Heart left ventricle (tissue), 16 donors: ENCODE data around the gene GAP43. TPM values are rescaled to one million over a fixed set of nuclear protein-coding genes. Genes with fewer than 3 reads are reported as not detected.

ENCODE experiments used
- ATAC-seq, 4 donors: fragments of 200-7000 bp; cut with Tn5 transposase; one replicate each; pipeline ENCODE4 v1.9.1; 2020 to 2022; ENCODE audit warnings: moderate library complexity in 4 of 4, mild to moderate bottlenecking in 3 of 4, moderate number of reproducible peaks in 1 of 4
- DNase-seq, 5 donors: peaks; one replicate each; pipeline ENCODE4 v3.0.0-alpha.2; 2020
- H3K27ac ChIP-seq, 12 donors: fragments of 200-600 bp; sonication (generic) in 4 of 12; one replicate each; pipeline versions ENCODE4 v1.5.0 to v1.8.0; 2016 to 2022; ENCODE audit warnings: mild to moderate bottlenecking in 2 of 12
- H3K27me3 ChIP-seq, 9 donors: fragments of 200-600 bp; sonication (generic) in 2 of 9; one replicate each; pipeline versions ENCODE4 v1.5.1 to v1.8.0; 2016 to 2022; ENCODE audit warnings: mild to moderate bottlenecking in 3 of 9
- H3K36me3 ChIP-seq, 9 donors: fragments of 200-600 bp; sonication (generic) in 2 of 9; one replicate each; pipeline versions ENCODE4 v1.5.0 to v1.8.0; 2018 to 2022; ENCODE audit warnings: mild to moderate bottlenecking in 2 of 9
- H3K4me1 ChIP-seq, 12 donors: fragments of 200-600 bp; sonication (generic) in 4 of 12; one replicate each; pipeline versions ENCODE4 v1.5.0 to v1.8.0; 2016 to 2022; ENCODE audit warnings: mild to moderate bottlenecking in 3 of 12
- H3K4me3 ChIP-seq, 12 donors: fragments of 200-600 bp; sonication (generic) in 4 of 12; one replicate each; pipeline versions ENCODE4 v1.5.0 to v1.8.0; 2017 to 2022; ENCODE audit warnings: mild to moderate bottlenecking in 9 of 12, moderate library complexity in 4 of 12
- H3K9me3 ChIP-seq, 12 donors: fragments of 200-600 bp; sonication (generic) in 4 of 12; one replicate each; pipeline versions ENCODE4 v1.5.0 to v1.8.0; 2016 to 2022; ENCODE audit warnings: mild to moderate bottlenecking in 1 of 12
- POLR2A ChIP-seq, 2 donors: fragments of 450-650 bp; IDR thresholded peaks; one replicate each; pipeline ENCODE4 v1.6.1; 2017; ENCODE audit warnings: antibody characterized with exemption in 2 of 2, mild to moderate bottlenecking in 2 of 2, moderate library complexity in 2 of 2
- whole genome bisulfite sequencing, 4 donors: extraction: QIAGEN DNeasy Blood & Tissue Kit in 2 of 4; methylation state at CpG; one replicate each; pipeline versions ENCODE4 v1.1.5 to v1.1.7; 2013 to 2018; 5-methylcytosine and 5-hydroxymethylcytosine counted together
- intact Hi-C, 10 donors: fragments of 100-400 bp; cut with DNase I; formaldehyde crosslinking; loops; one replicate each; pipeline versions ENCODE4 v1.11.1 to v1.14.2; 2022
- polyA plus RNA-seq, 2 donors: library from polyadenylated mRNA; stranded (reverse); fragments of 200-250 nt; gene quantifications; one replicate each; pipeline ENCODE4 v1.2.3, GENCODE V29; 2013
- total RNA-seq, 9 donors: library from RNA; depleted of rRNA in 2 of 9; stranded (reverse); fragments of >200 nt in 2 of 9; fragmentation: NEBNext Ultra II Directional in 3 of 9; extraction: Animal tissue kit (Norgen Biotek cat#: 25700) in 3 of 9; gene quantifications; one replicate each; pipeline versions ENCODE4 v1.1.0 to v1.2.4, GENCODE V29; 2016 to 2023
- TF ChIP-seq, protein P1 (sequence below), 12 donors: fragments of 200-600 bp; sonication (generic) in 4 of 12; IDR thresholded peaks; one replicate each; pipeline versions ENCODE4 v1.5.0 to v1.8.0; 2018 to 2022; ENCODE audit warnings: antibody characterized with exemption in 12 of 12, mild to moderate bottlenecking in 5 of 12
- donor health status: ischemic (EF 13 %, LVEDD 7.1; RV severe dilation, severe dysfunction).
- donor health status: healthy with polysubstance abuse.
- donor health status: DM: no; HTN: yes; CAD: no.
- donor health status: DM: no; HTN: no; CAD: no.
- donor health status: ischemic (EF 25% LVEDD 6.9; RV normal size, moderate dysfunction).
- donor health status: ischemic (EF 25% LVEDD 5.7; RV mildly dilated, moderate dysfunction).
- donor health status: healthy.
- donor health status: DM: yes; HTN: yes; CAD: no.
- donor health status: ischemic (EF 35%, LVEDD 5.7; RV mildly dilated, moderate dysfunction).
- donor health status: nonischemic (EF 11% LVEDD 7.7; RV severe dilation, severe dysfunction).
- donor health status: DM: yes; HTN: yes; CAD: no.
- donor health status: PGD.
- donor health status: ischemic (EF 29% LVEDD 5.4; RV normal size, mild dysfunction).
- donor health status: nonischemic (EF 23%, LVEDD 6.1; RV moderate dilation, normal function).

GAP43 gene
- total and polyA plus RNA-seq, 11 donors: 0.11 to 4.7 (median 1.2) TPM; not detected in 1

DNA sequence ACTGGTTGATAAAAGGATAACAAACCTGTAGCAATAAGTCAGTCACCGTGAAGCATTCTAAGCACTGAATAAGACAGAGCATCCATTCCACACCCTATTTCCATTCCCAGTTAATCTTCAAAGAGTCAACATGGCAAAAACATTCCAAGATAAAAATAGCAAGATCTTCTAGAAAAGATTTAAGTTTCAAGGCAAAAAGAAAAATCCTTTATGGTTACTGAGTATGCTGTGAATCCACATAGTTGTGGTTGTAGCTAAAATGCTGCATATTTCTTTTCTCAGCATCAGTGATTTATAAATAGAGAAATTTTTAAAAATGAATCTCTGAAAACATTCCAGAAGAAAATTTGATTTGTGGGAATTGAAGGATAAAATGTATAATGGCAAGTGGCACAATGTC lies 21.1 kb downstream of the GAP43 start:
- intact Hi-C loops: no loop called here
- H3K27ac ChIP-seq: no peak overlapping the region
- no peaks in the 10 kb centered on the region for H3K27me3 ChIP-seq
- DNase-seq (no peak), ATAC-seq (no peak)
- H3K9me3 ChIP-seq: no peaks in the 10 kb centered on the region
- no peak overlapping the region for H3K4me3 ChIP-seq
- no peaks in the 10 kb centered on the region for H3K36me3 ChIP-seq
- TF ChIP-seq, protein P1, sequence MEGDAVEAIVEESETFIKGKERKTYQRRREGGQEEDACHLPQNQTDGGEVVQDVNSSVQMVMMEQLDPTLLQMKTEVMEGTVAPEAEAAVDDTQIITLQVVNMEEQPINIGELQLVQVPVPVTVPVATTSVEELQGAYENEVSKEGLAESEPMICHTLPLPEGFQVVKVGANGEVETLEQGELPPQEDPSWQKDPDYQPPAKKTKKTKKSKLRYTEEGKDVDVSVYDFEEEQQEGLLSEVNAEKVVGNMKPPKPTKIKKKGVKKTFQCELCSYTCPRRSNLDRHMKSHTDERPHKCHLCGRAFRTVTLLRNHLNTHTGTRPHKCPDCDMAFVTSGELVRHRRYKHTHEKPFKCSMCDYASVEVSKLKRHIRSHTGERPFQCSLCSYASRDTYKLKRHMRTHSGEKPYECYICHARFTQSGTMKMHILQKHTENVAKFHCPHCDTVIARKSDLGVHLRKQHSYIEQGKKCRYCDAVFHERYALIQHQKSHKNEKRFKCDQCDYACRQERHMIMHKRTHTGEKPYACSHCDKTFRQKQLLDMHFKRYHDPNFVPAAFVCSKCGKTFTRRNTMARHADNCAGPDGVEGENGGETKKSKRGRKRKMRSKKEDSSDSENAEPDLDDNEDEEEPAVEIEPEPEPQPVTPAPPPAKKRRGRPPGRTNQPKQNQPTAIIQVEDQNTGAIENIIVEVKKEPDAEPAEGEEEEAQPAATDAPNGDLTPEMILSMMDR (IDR thresholded peaks at IDR 0.05): no peak
- TF ChIP-seq POLR2A (IDR thresholded peaks at IDR 0.05): no peak
- peaks cover 0 to 2% (median 0%) of the 10 kb centered on the region in 12 donors for H3K4me1 ChIP-seq
- 93 to 96% (median 94%) methylated on average over 1 of the region's 1 CpG for WGBS, 4 donors

DNA sequence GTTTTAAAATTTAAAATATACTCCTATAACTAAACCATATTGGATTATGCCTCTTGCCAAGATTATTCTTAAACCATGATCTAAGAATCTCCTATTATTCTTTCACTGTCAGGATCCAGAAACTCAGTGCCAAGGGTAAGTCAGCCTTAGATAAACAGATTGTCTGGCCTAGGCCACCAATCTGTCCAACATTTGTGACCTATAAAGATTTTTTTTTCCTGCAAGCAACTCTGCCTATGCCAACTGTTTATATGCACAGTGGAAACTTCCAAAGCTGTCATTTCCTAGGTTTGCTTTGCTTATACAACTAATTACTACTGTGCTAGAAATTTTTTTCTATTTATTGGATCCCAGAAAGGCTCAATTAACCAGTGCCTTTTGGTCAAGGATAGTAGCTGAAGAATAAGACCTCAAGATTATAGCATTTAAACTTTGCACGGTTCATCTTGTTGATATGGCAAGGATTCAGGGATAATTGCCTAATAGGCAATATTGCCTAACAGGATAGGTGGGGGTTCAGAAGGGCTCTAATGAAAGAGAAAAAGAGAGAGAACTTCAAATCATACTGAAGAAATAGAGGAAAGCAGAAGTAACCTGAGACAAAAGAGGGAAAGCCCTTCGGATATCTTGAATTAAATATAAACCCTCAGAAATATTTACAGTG lies 22.8 kb downstream of the GAP43 start:
- no peaks in the 10 kb centered on the region for H3K27me3 ChIP-seq
- peaks cover 0 to 2% (median 0%) of the 10 kb centered on the region in 12 donors for H3K4me1 ChIP-seq
- ATAC-seq (peak in 1 of 4 donors; percentile 20), DNase-seq (no peak)
- H3K4me3 ChIP-seq: no peak overlapping the region
- H3K36me3 ChIP-seq: no peaks in the 10 kb centered on the region
- TF ChIP-seq, protein P1 (IDR thresholded peaks at IDR 0.05): no peak
- no peak for TF ChIP-seq POLR2A (IDR thresholded peaks at IDR 0.05)
- 82 to 88% (median 85%) methylated on average over 2 of the region's 2 CpGs for WGBS, 4 donors
- intact Hi-C loops: no loop called here
- H3K27ac ChIP-seq: no peak overlapping the region
- no peaks in the 10 kb centered on the region for H3K9me3 ChIP-seq

DNA sequence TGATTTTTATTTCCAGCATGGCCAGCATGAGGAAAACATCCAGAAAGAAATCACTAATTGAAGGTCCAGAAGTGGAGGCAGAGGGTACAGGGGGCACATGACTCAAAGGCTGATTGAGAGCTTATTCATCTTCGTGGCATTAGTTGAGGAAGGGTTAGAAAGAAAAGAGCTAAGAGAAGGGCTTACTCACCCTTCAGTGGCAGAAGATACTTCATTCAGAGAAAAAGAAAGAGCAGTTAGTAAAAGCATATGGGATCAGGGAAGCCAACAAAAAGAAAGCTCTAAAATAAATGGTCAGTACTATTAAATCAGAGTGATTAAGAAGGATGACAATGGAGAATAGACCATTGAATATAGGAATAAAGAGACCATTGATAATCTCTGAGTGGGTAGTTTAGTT lies 25.2 kb downstream of the GAP43 start:
- no peak for TF ChIP-seq POLR2A (IDR thresholded peaks at IDR 0.05)
- TF ChIP-seq, protein P1 (IDR thresholded peaks at IDR 0.05): no peak
- ATAC-seq (no peak), DNase-seq (no peak)
- no peaks in the 10 kb centered on the region for H3K9me3 ChIP-seq
- peaks cover 0 to 2% (median 0%) of the 10 kb centered on the region in 12 donors for H3K4me1 ChIP-seq
- 84 to 94% (median 88%) methylated on average over 1 of the region's 1 CpG for WGBS, 4 donors
- H3K27me3 ChIP-seq: no peaks in the 10 kb centered on the region
- no peaks in the 10 kb centered on the region for H3K36me3 ChIP-seq
- no peak overlapping the region for H3K27ac ChIP-seq
- no peak overlapping the region for H3K4me3 ChIP-seq
- intact Hi-C loops: no loop called here

DNA sequence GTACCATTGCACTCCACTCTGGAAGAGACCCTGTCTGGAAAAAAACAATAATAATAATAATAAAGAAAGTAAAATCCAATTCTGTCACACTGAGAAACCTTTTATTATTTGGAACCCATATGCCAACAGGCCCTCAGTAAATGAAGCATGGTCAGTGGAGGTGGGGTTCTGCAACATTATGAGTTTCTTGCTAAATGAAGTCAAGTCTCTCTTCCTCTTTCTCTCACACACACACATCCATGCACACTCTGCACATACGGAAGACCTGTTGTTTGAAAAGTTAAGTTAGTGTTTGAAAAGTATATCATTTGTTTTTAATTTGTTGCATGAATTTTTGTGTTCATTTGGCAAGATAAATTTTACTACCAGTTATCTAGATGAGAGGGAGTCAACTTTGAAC lies 27.8 kb downstream of the GAP43 start:
- intact Hi-C loops: loop anchor here in 1 of 10 donors (10.0 kb wide), 1 partner anchor 134 kb away; no protein-coding TSS in a partner anchor
- Histone ChIP-seq H3K27me3 (no peaks in the 10 kb centered on the region), H3K27ac (no peak overlapping the region), H3K36me3 (no peaks in the 10 kb centered on the region), H3K9me3 (no peaks in the 10 kb centered on the region), H3K4me3 (no peak overlapping the region), H3K4me1 (peaks cover 0 to under 1% (median 0%) of the 10 kb centered on the region in 12 donors)
- ATAC-seq (no peak), DNase-seq (no peak)
- 90 to 97% (median 91%) methylated on average over 1 of the region's 1 CpG for WGBS, 4 donors
- TF ChIP-seq, protein P1 (IDR thresholded peaks at IDR 0.05): no peak
- TF ChIP-seq POLR2A (IDR thresholded peaks at IDR 0.05): no peak
